NCI-H82 treated with DMSO at 0.1 percent for 48 hours (cell line): ENCODE data around the gene RASGRF2.
"Not testable (repeated sequence)": the region's sequence is repeated elsewhere in the genome, so short reads cannot be mapped to it uniquely, and the experiment has no call there.

ENCODE experiments used
- DNase-seq: peaks from one replicate; lab custom pipeline; 2025; ENCODE audit not compliant: unreplicated experiment; lab: John Stamatoyannopoulos, UW

The RASGRF2 gene

DNA sequence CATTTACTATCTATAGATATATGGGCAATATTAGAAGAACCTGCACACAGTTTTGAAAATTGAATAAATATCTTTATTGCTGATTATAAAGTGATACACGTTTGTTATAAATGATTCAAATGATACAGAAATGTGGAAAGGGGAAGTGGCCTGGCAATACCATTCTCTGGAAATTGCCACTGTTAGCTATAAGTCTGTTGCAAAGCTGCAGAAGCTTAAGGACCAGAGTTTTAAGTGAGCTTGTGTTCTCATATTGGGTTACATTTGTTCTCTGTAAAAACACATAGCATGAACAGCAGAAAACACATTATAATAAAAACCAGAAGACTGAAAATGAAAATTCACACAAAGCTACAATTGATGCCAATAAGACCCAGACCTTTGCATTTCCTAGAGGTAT is 59.6 kb downstream of the RASGRF2 start:
- DNase-seq = no peak

DNA sequence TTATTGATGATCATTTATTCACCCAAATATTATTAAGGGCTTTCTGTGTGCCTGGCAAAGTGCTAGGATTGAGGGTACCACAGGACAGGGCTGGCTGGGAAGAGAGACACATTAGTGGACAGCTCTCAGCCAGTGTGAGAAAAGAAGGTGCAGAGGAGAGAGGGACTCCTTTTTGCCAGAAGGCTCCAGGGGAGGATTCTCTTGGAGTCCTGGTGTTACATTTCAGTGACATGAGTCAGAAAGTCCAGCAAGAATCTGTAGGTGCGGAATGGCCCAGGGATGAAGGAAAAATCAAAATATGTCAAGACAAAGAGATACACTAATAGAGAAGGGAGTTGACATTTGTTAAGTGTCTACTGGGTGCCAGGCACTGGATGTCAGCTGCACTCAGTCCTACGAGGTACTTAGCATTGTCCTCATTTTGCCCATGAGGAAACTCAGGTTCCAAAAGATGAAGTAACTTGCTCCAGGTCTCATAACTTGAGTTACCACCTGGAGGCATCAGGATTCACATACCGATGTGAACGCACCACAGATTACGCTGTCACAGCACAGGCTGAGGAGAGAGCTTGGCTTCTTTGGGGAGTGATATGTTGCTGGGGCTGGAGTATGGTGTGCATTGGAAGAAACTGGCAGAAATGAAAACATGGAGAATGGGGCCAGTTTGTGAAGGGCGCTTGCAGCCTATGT is 60.5 kb downstream of the RASGRF2 start:
- DNase-seq = no peak

DNA sequence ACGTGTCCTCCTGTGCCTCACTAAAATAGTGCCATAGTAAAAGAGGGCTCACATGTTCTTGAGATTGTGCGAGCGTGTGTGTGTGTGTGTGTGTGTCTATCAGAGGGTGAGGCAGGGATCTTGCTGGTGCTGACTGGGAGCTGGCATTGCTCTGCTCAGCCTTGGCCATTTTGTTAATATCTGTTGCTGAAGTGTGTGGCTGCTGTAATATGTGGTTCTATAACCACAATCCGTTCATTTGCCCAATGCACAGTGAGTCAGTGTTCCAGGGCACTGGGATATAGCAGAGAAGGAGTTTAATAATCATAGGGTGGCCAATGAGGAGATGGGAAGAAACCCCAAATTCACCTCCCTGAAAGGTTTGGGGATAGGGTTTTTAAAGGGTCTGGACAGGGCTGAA is 61.3 kb downstream of the RASGRF2 start:
- DNase-seq = no peak

DNA sequence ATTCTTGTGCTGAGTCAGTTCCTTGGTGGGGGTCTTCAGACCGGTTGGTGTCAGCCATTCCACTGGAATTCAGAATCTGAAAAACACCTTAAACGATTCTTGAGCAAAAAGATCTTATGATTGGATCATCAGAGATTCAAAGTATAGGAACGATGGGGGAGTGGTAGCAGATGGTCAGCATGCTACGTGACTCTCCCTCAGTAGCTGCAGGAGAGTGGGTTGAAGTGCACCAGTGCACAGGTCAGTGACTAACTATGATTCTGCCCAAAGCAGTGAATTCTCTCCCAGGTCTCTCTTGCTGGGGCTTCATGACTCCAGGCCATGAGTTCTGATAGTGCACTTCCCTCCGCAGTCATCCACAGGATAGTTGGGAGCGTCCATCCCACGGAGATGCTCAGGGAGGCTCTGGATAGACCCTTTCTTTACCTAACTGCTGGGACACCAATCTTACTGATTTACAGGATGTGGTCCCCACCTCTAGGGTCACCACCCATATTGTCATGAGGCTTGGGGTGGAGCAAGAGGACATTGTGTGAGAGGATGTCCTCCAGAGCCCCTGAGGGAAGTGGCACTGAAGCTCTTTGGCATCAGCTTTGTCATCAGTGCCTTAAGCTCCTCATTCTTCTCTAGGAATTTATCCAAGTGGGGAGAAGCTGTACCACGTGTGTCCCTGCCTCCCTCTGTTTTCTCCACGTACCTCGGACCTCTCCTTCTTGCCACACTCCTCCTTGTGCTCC is 62.0 kb downstream of the RASGRF2 start:
- no peak for DNase-seq

GRCh38 chr5:81022688-81023084 is 62.5 kb downstream of the RASGRF2 start:
- DNase-seq = no peak

- DNase-seq = peak; percentile 51
These were observed 63.3 kb downstream of the RASGRF2 start for GRCh38 chr5:81023261-81023970.

GRCh38 chr5:81027481-81028058 is 67.4 kb downstream of the RASGRF2 start:
- no peak for DNase-seq

GRCh38 chr5:81028888-81029287 is 68.7 kb downstream of the RASGRF2 start:
- not testable (repeated sequence) for DNase-seq

DNA sequence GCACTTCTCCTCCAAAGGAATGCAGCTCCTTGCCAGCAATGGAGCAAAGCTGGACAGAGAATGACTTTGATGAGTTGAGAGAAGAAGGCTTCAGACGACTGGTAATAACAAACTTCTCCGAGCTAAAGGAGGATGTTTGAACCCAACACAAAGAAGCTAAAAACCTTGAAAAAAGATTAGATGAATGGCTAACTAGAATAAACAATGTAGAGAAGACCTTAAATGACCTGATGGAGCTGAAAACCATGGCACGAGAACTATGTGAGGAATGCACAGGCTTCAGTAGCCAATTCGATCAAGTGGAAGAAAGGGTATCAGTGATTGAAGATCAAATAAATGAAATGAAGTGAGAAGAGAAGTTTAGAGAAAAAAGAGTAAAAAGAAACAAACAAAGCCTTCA is 69.6 kb downstream of the RASGRF2 start:
- DNase-seq = not testable (repeated sequence)

DNA sequence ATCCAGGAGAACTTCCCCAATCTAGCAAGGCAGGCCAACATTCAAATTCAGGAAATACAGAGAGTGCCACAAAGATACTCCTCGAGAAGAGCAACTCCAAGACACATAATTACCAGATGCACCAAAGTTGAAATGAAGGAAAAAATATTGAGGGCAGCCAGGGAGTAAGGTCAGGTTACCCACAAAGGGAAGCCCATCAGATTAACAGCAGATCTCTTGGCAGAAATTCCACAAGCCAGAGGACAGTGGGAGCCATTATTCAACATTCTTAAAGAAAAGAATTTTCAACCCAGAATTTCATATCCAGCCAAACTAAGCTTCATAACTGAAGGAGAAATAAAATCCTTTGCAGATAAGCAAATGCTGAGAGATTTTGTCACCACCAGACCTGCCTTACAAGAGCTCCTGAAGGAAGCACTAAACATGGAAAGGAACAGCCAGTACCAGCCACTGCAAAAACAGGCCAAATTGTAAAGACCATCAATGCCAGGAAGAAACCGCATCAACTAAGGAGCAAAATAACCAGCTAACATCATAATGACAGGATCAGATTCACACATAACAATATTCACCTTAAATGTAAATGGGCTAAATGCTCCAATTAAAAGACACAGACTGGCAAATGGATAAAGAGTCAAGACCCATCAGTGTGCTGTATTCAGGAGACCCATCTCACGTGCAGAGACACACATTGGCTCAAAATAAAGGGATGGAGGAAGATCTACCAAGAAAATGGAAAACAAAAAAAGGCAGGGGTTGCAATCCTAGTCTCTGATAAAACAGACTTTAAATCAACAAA is 70.3 kb downstream of the RASGRF2 start:
- not testable (repeated sequence) for DNase-seq

DNA sequence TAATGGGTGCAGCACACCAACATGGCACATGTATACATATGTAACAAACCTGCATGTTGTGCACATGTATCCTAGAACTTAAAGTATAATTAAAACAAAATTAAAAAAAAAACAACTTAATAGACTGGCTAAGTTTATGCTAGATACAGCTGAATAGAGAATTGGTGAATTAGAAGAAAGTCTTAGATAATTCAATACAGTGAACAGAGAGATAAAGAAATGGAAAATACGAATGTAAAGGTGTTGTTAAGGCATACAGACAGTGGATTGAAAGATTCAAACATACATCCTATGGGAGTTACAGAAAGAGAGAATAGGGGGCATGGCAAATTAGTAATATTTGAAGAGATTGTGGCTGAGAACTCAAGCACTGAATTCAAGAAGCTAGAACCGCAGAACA is 75.4 kb downstream of the RASGRF2 start:
- DNase-seq = no peak

- no peak for DNase-seq
These were observed 78.3 kb downstream of the RASGRF2 start for GRCh38 chr5:81038495-81038894.

- no peak for DNase-seq
These were observed 84.7 kb downstream of the RASGRF2 start for GRCh38 chr5:81044868-81045267.

GRCh38 chr5:81045389-81045807 is 85.2 kb downstream of the RASGRF2 start:
- no peak for DNase-seq

DNA sequence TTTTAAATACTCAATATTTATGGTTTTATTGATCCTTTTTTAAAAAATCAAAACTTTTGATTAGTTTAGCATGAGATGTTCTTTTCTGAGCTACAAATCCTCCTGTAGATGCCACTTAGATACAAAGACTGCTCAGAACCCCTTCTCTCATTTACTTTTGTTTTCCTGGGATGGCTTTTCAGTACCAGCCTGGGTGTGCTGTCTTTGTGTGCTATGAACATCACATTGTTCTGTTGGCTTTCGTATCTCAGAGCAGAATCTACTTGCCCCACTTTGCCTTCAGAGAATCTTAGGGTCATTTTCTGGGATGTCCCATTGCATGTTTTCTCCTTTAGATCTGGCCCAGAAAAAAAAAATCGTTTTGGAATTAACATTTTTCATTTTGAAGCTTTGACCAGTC is 85.9 kb downstream of the RASGRF2 start:
- no peak for DNase-seq

DNA sequence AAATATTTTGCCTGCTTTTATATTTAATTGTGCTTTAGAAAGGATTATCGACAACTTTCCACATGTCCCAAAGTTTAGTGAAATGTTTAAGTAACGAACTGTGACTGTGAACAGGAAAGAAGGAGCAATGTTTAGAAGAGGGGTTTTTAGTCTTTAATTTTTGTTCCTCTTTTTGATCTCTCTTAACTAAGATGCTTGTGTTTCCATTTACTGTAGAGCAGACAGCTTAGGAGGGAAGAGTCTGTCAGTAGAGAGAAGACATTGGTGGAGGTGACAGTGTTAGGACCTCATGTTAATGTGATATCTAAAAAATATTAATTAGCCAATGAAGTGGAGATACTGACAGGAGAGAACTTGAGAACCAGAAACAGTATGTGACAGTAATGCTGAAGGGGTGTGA is 92.2 kb downstream of the RASGRF2 start:
- no peak for DNase-seq

DNA sequence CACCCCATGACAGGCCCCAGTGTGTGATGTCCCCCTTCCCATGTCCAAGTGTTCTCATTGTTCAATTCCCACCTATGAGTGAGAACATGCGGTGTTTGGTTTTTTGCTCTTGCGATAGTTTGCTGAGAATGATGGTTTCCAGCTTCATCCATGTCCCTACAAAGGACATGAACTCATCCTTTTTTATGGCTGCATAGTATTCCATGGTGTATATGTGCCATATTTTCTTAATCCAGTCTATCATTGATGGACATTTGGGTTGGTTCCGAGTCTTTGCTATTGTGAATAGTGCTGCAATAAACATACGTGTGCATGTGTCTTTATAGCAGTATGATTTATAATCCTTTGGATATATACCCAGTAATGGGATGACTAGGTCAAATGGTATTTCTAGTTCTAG is 93.1 kb downstream of the RASGRF2 start:
- not testable (repeated sequence) for DNase-seq

DNA sequence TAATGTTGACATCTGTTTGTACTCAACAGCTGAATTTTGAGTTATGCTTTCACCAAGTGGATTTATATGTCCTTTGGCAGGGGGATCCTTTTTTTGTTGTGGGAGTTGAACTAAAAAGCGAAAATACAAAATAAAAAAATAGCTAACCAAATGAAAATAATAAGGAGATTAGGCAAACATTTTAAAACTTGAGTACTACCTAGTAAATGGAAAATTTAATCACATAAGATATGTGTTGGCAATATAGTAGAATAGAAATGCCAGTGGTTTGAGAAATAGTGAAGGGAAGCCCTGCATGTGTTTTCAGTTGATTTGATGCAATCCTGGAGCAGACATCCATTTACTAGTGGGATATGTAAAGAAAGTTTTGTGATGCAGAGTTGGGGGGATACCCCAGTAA is 98.0 kb downstream of the RASGRF2 start:
- DNase-seq = no peak

DNA sequence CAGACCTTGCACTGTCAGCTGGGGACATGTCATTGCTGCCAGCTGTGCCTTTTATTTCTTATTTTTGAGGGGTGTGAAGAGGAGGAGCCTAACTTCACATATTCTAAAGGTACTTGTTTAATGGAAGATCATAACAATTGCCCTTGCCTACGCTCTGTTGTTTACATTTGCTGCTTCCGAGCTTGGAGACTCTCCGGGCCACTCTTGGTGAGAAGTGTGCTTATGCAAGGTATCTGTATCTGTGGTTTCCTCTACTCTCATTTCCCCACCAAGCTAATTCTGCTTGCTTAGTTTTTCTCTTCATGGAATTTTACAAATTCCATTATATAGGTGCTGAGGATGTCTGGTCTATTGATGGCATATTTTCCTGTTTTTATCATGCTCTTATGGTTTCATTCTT is 105.3 kb downstream of the RASGRF2 start:
- no peak for DNase-seq

DNA sequence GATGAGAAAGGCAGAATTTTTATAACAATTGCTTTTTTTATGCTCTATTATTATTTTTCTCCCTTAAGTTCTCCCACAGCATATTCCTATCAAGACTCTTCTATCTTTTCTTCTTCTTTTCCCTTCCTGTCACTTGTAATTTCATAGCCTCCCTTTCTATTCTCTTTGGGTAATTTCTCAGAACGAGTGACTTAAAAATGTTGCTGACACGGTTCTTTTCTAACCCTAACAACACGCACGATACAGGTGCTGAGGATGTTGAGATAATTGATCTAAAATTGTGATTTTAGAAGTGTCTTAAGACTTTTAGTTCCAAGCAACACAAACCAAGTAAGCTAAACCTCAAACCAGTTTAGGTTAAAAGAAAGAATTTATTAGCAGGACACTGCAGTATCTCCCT is 105.9 kb downstream of the RASGRF2 start:
- DNase-seq = no peak

- DNase-seq = no peak
These were observed 107.2 kb downstream of the RASGRF2 start for GRCh38 chr5:81067406-81067805.
